GM19463 (cell line): Measurements from ENCODE around the gene ZNF547.
"Not testable (repeated sequence)": the region's sequence is repeated elsewhere in the genome, so short reads cannot be mapped to it uniquely, and the experiment has no call there.

Experiments
- ATAC-seq: cut with Tn5 transposase; IDR thresholded peaks from one replicate; pipeline ENCODE4 v1.9.1; 2021; ENCODE audit warnings: mild to moderate bottlenecking, moderate library complexity; ENCODE audit not compliant: unreplicated experiment

The ZNF547 gene

GRCh38 chr19:57374179-57374578 lies 10.8 kb downstream of the ZNF547 start:
- ATAC-seq: no peak

GRCh38 chr19:57374647-57375046 lies 11.3 kb downstream of the ZNF547 start:
- ATAC-seq: not testable (repeated sequence)

GRCh38 chr19:57376151-57376550 lies 12.8 kb downstream of the ZNF547 start:
- ATAC-seq: no peak

- ATAC-seq: no peak
Observed at GRCh38 chr19:57377498-57378146, 14.3 kb downstream of the ZNF547 start.

- no peak for ATAC-seq
Observed at GRCh38 chr19:57380923-57381322, 17.6 kb downstream of the ZNF547 start.

GRCh38 chr19:57382806-57383488 lies 19.6 kb downstream of the ZNF547 start:
- no peak for ATAC-seq

- no peak for ATAC-seq
Observed at GRCh38 chr19:57389194-57389729, 25.9 kb downstream of the ZNF547 start.

- peak; percentile 98 for ATAC-seq
Observed at GRCh38 chr19:57389730-57390598, 26.6 kb downstream of the ZNF547 start, which contains the start of gene ZNF548. TSS of gene ZNF548 (plus strand) at chr19:57389854. CDS start at chr19:57390100, 246 bp downstream.

- ATAC-seq: no peak
Observed at GRCh38 chr19:57395710-57396109, 32.4 kb downstream of the ZNF547 start.

- ATAC-seq: no peak
Observed at GRCh38 chr19:57398868-57399267, 35.5 kb downstream of the ZNF547 start.

- no peak for ATAC-seq
Observed at GRCh38 chr19:57403737-57404563, 40.6 kb downstream of the ZNF547 start.

GRCh38 chr19:57406516-57407123 lies 43.3 kb downstream of the ZNF547 start:
- no peak for ATAC-seq

GRCh38 chr19:57410877-57411671 lies 47.7 kb downstream of the ZNF547 start, which contains the start of gene ZNF17:
TSS of gene ZNF17 (plus strand) at chr19:57411161. CDS start at chr19:57413616, 2,455 bp downstream.
- ATAC-seq: peak; percentile 100

GRCh38 chr19:57419439-57419838 lies 56.1 kb downstream of the ZNF547 start:
- no peak for ATAC-seq

GRCh38 chr19:57421037-57421436 lies 57.7 kb downstream of the ZNF547 start:
- no peak for ATAC-seq
